Measurements from ENCODE around the gene SH3GLB2. TPM values are rescaled to one million over a fixed set of nuclear protein-coding genes. Genes with fewer than 3 reads are reported as not detected.

The SH3GLB2 gene
- total and polyA plus RNA-seq, 4 donors: 5.0 to 26.9 (median 18.3) TPM

DNA sequence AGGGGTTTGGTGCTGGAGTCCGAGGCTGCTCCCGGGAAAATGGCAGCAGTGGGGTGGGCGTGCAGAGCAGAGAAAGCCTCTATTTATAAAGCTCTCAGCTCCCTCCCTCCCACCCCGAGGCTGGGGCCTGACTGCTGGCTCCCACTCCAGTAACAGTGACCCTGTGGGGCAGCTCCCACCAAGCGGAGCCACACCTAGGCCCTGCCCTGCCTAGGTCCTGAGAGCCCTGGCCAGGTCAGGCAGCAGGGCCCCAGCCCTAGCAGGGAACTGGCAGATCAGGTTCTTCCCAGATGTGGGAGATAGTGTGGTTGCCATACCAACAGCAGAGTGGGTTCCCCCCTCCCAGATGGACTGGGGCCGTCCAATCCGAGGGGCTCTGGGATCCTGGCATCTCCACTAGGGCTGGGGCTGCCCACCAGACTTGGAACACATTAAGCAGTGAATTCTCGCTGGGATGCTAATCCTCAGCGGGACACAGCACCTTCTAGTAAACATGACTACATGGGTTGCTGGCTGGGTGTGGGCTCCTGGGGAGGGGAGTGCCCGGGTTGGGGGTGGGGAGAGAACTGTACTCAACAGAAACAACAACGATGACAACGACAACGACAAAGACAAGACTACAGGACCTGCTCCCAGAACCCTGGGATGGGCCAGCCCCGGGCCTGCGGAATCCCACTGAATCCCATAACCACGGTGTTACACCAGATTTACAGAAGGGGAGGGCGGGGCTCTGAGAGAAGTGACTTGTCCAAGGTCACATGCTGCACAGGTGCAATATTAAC is 1.5 kb downstream of the SH3GLB2 start (continued):
- TF ChIP-seq MAX (IDR thresholded peaks at IDR 0.05) (no peak), JUND (IDR thresholded peaks at IDR 0.05) (no peak), ATF3 (IDR thresholded peaks at IDR 0.05) (no peak), RAD21 (IDR thresholded peaks at IDR 0.05) (no peak), SP1 (IDR thresholded peaks at IDR 0.05) (no peak), NR2F2 (IDR thresholded peaks at IDR 0.05) (no peak), TAF1 (conservative IDR thresholded peaks at IDR 0.05) (no peak), FOXA2 (IDR thresholded peaks at IDR 0.05) (no peak), YY1 (IDR thresholded peaks at IDR 0.05) (no peak), HNF4A (conservative IDR thresholded peaks at IDR 0.05) (no peak)

DNA sequence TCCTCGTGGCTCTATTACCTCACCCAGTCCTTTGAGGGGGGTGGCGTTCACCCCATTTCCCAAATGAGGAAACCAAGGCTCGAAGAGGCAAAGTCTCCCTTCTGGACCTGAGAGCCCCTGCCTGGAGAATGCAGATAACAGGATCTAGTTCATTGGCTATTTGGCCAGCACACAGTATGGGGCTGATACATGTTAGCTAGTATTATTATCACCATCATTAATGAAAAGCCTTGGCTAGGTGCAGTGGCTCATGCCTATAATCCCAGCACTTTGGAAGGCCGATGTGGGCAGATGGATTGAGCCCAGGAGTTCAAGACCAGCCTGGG is 4.3 kb downstream of the SH3GLB2 start:
- peaks cover 0 to 4% (median 0%) of the 10 kb centered on the region in 4 donors for H3K36me3 ChIP-seq (ENCODE audit: control insufficient read depth in 4 of 4, insufficient read depth in 3 of 4, low read depth in 1 of 4, low read length in 3 of 4)
- TF ChIP-seq EGR1 (IDR thresholded peaks at IDR 0.05; ENCODE audit: low read depth in 2 of 2) (no peak), SP1 (IDR thresholded peaks at IDR 0.05) (no peak), ATF3 (IDR thresholded peaks at IDR 0.05) (no peak), NR2F2 (IDR thresholded peaks at IDR 0.05) (no peak), TAF1 (conservative IDR thresholded peaks at IDR 0.05) (no peak), REST (IDR thresholded peaks at IDR 0.05) (no peak), HNF4G (IDR thresholded peaks at IDR 0.05) (no peak), HNF4A (conservative IDR thresholded peaks at IDR 0.05) (no peak), RXRA (IDR thresholded peaks at IDR 0.05) (no peak), FOXA1 (IDR thresholded peaks at IDR 0.05) (no peak), YY1 (IDR thresholded peaks at IDR 0.05) (no peak), RAD21 (IDR thresholded peaks at IDR 0.05) (no peak), JUND (IDR thresholded peaks at IDR 0.05) (no peak), GABPA (IDR thresholded peaks at IDR 0.05 in 1 of 2, conservative IDR thresholded peaks at IDR 0.05 in 1 of 2) (no peak), MAX (IDR thresholded peaks at IDR 0.05) (no peak), FOXA2 (IDR thresholded peaks at IDR 0.05) (no peak)
- TF ChIP-seq, protein P1, sequence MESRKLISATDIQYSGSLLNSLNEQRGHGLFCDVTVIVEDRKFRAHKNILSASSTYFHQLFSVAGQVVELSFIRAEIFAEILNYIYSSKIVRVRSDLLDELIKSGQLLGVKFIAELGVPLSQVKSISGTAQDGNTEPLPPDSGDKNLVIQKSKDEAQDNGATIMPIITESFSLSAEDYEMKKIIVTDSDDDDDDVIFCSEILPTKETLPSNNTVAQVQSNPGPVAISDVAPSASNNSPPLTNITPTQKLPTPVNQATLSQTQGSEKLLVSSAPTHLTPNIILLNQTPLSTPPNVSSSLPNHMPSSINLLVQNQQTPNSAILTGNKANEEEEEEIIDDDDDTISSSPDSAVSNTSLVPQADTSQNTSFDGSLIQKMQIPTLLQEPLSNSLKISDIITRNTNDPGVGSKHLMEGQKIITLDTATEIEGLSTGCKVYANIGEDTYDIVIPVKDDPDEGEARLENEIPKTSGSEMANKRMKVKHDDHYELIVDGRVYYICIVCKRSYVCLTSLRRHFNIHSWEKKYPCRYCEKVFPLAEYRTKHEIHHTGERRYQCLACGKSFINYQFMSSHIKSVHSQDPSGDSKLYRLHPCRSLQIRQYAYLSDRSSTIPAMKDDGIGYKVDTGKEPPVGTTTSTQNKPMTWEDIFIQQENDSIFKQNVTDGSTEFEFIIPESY (IDR thresholded peaks at IDR 0.05): no peak
- TF ChIP-seq, protein P2, sequence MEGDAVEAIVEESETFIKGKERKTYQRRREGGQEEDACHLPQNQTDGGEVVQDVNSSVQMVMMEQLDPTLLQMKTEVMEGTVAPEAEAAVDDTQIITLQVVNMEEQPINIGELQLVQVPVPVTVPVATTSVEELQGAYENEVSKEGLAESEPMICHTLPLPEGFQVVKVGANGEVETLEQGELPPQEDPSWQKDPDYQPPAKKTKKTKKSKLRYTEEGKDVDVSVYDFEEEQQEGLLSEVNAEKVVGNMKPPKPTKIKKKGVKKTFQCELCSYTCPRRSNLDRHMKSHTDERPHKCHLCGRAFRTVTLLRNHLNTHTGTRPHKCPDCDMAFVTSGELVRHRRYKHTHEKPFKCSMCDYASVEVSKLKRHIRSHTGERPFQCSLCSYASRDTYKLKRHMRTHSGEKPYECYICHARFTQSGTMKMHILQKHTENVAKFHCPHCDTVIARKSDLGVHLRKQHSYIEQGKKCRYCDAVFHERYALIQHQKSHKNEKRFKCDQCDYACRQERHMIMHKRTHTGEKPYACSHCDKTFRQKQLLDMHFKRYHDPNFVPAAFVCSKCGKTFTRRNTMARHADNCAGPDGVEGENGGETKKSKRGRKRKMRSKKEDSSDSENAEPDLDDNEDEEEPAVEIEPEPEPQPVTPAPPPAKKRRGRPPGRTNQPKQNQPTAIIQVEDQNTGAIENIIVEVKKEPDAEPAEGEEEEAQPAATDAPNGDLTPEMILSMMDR (IDR thresholded peaks at IDR 0.05; ENCODE audit: low read depth, low read length, missing input control): no peak
- peaks cover 0 to 13% (median 8%) of the 10 kb centered on the region in 4 donors for H3K4me1 ChIP-seq (ENCODE audit: control insufficient read depth in 4 of 4, insufficient read depth in 4 of 4, low read length in 3 of 4)
- WGBS: 87% methylated on average over 4 of the region's 4 CpGs
- no peaks in the 10 kb centered on the region for H3K9me3 ChIP-seq (ENCODE audit: control insufficient read depth in 4 of 4, low read length in 3 of 4)
- no peak overlapping the region for H3K9ac ChIP-seq (ENCODE audit: low read depth in 1 of 2, low read length in 2 of 2)
- H3K27ac ChIP-seq (ENCODE audit: low read depth in 1 of 2, low read length in 2 of 2): no peak overlapping the region
- no peak for DNase-seq (ENCODE audit: low spot score)
- H3K4me3 ChIP-seq (ENCODE audit: low read depth in 1 of 3, low read length in 3 of 3): no peak overlapping the region
- H3K27me3 ChIP-seq (ENCODE audit: control insufficient read depth in 4 of 4, insufficient read depth in 4 of 4, low read length in 3 of 4): no peaks in the 10 kb centered on the region

Data from liver (tissue), 9 donors.